GM21723 (cell line): Measurements from ENCODE around the gene OR4C16.

Experiments used
- ATAC-seq: cut with Tn5 transposase; IDR thresholded peaks from one replicate; pipeline ENCODE4 v1.9.1; 2021; ENCODE audit warnings: mild to moderate bottlenecking, moderate library complexity; ENCODE audit not compliant: unreplicated experiment

The OR4C16 gene

GRCh38 chr11:55571828-55572227 is at the start of gene OR4C16:
OR4C16 (plus strand) TSS chr11:55572128; CDS start chr11:55572128, 0 bp downstream.
- no peak for ATAC-seq

DNA sequence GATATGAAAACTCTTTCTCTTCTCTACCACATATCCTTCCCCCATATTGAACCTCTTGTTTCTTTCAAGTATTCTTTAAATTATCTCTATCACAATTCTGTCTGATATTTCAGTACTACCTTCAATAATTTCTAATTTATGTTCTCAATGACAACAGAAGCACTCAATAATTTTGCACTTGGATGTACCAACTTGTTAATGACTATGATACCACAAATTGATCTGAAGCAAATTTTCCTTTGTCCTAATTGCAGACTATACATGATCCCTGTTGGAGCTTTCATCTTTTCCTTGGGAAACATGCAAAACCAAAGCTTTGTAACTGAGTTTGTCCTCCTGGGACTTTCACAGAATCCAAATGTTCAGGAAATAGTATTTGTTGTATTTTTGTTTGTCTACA is 17.8 kb upstream of the OR4C16 start, which contains the start of gene OR4C15:
TSS of gene OR4C15 (plus strand) at position 301 of the 400 bp plus-strand sequence. CDS start at position 301, 0 bp downstream.
- no peak for ATAC-seq

DNA sequence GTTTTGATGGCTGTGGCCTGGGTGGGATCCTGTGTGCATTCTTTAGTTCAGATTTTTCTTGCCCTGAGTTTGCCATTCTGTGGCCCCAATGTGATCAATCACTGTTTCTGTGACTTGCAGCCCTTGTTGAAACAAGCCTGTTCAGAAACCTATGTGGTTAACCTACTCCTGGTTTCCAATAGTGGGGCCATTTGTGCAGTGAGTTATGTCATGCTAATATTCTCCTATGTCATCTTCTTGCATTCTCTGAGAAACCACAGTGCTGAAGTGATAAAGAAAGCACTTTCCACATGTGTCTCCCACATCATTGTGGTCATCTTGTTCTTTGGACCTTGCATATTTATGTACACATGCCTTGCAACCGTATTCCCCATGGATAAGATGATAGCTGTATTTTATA is 620 bp downstream of the OR4C16 start:
- ATAC-seq: no peak

GRCh38 chr11:55607545-55607944 is 35.6 kb downstream of the OR4C16 start, which contains the start of gene OR4C11:
OR4C11 (minus strand) TSS chr11:55607645; CDS start chr11:55604373, 3,272 bp downstream.
- ATAC-seq: no peak
